Measurements from ENCODE around the gene ELK4.

Gene ELK4

GRCh38 chr1:205666372-205667166, 34.8 kb upstream of the ELK4 start:
- CTCF ChIA-PET = interaction anchor here (0.9 to 3.7 kb wide), 3 partner anchors 8 to 75 kb away, joined by 3 to 20 read pairs (median 4); no protein-coding TSS in a partner anchor
- POLR2A ChIA-PET = no interaction called here
- TF ChIP-seq ARNT (IDR thresholded peaks at IDR 0.05) (no peak), BHLHE40 (IDR thresholded peaks at IDR 0.05; ENCODE audit: borderline replicate concordance) (no peak), HDGF (IDR thresholded peaks at IDR 0.05; ENCODE audit: borderline replicate concordance) (no peak), CTBP1 (IDR thresholded peaks at IDR 0.05; ENCODE audit: borderline replicate concordance) (no peak), FOXM1 (IDR thresholded peaks at IDR 0.05; ENCODE audit: borderline replicate concordance) (no peak), NFRKB (IDR thresholded peaks at IDR 0.05) (no peak), FOXA1 (IDR thresholded peaks at IDR 0.05) (no peak), ELF4 (IDR thresholded peaks at IDR 0.05) (no peak), LEF1 (IDR thresholded peaks at IDR 0.05; ENCODE audit: borderline replicate concordance) (no peak), ZNF384 (IDR thresholded peaks at IDR 0.05) (no peak), FOXK2 (IDR thresholded peaks at IDR 0.05) (no peak), SP1 (IDR thresholded peaks at IDR 0.05) (no peak), SUZ12 (IDR thresholded peaks at IDR 0.05) (no peak), TARDBP (IDR thresholded peaks at IDR 0.05) (no peak), PKNOX1 (IDR thresholded peaks at IDR 0.05) (no peak), L3MBTL2 (conservative IDR thresholded peaks at IDR 0.05) (no peak)
- DNase-seq (ENCODE audit: extremely low spot score) = no peak

GRCh38 chr1:205665201-205666045, 33.6 kb upstream of the ELK4 start:
- ChIA-PET CTCF (interaction anchor here (0.9 kb wide), 1 partner anchor 7 kb away, joined by 4 read pairs; no protein-coding TSS in a partner anchor), POLR2A (no interaction called here)
- DNase-seq (ENCODE audit: extremely low spot score) = no peak
- TF ChIP-seq SP1 (IDR thresholded peaks at IDR 0.05) = no peak
- no peak for TF ChIP-seq SUZ12 (IDR thresholded peaks at IDR 0.05)
- no peak for TF ChIP-seq LEF1 (IDR thresholded peaks at IDR 0.05; ENCODE audit: borderline replicate concordance)
- no peak for TF ChIP-seq FOXM1 (IDR thresholded peaks at IDR 0.05; ENCODE audit: borderline replicate concordance)
- TF ChIP-seq HDGF (IDR thresholded peaks at IDR 0.05; ENCODE audit: borderline replicate concordance) = no peak
- TF ChIP-seq FOXK2 (IDR thresholded peaks at IDR 0.05) = no peak
- TF ChIP-seq ARNT (IDR thresholded peaks at IDR 0.05) = no peak
- TF ChIP-seq ZNF384 (IDR thresholded peaks at IDR 0.05) = no peak

- TF ChIP-seq ZNF384 (IDR thresholded peaks at IDR 0.05) = no peak
- ChIA-PET CTCF (no interaction called here), POLR2A (no interaction called here)
- no peak for DNase-seq (ENCODE audit: extremely low spot score)
Observed at GRCh38 chr1:205664399-205665017, 32.7 kb upstream of the ELK4 start.

GRCh38 chr1:205663286-205663936, 31.6 kb upstream of the ELK4 start:
- CTCF ChIA-PET = no interaction called here
- DNase-seq (ENCODE audit: extremely low spot score) = no peak
- POLR2A ChIA-PET = no interaction called here
- TF ChIP-seq SP1 (IDR thresholded peaks at IDR 0.05) (no peak), ARNT (IDR thresholded peaks at IDR 0.05) (no peak), HDGF (IDR thresholded peaks at IDR 0.05; ENCODE audit: borderline replicate concordance) (no peak), PKNOX1 (IDR thresholded peaks at IDR 0.05) (no peak)

GRCh38 chr1:205662791-205663190, 31.0 kb upstream of the ELK4 start:
- TF ChIP-seq NFRKB (IDR thresholded peaks at IDR 0.05) (no peak), ZNF384 (IDR thresholded peaks at IDR 0.05) (no peak), L3MBTL2 (conservative IDR thresholded peaks at IDR 0.05) (no peak), FOXM1 (IDR thresholded peaks at IDR 0.05; ENCODE audit: borderline replicate concordance) (no peak), HDGF (IDR thresholded peaks at IDR 0.05; ENCODE audit: borderline replicate concordance) (no peak), ELF4 (IDR thresholded peaks at IDR 0.05) (no peak), SP1 (IDR thresholded peaks at IDR 0.05) (no peak), BHLHE40 (IDR thresholded peaks at IDR 0.05; ENCODE audit: borderline replicate concordance) (no peak), SUZ12 (IDR thresholded peaks at IDR 0.05) (no peak)
- no peak for DNase-seq (ENCODE audit: extremely low spot score)
- ChIA-PET POLR2A (no interaction called here), CTCF (interaction anchor here (9.9 kb wide), 1 partner anchor 69 kb away, joined by 146 read pairs; no protein-coding TSS in a partner anchor)

- ChIA-PET POLR2A (no interaction called here), CTCF (interaction anchor here (5.0 to 9.9 kb wide), 2 partner anchors 48 to 69 kb away, joined by 82 to 146 read pairs; no protein-coding TSS in a partner anchor)
- no peak for TF ChIP-seq ELF4 (IDR thresholded peaks at IDR 0.05)
- TF ChIP-seq L3MBTL2 (conservative IDR thresholded peaks at IDR 0.05) = no peak
- TF ChIP-seq FOXK2 (IDR thresholded peaks at IDR 0.05) = no peak
- TF ChIP-seq LEF1 (IDR thresholded peaks at IDR 0.05; ENCODE audit: borderline replicate concordance) = no peak
- no peak for TF ChIP-seq CTBP1 (IDR thresholded peaks at IDR 0.05; ENCODE audit: borderline replicate concordance)
- TF ChIP-seq FOXM1 (IDR thresholded peaks at IDR 0.05; ENCODE audit: borderline replicate concordance) = no peak
- TF ChIP-seq TARDBP (IDR thresholded peaks at IDR 0.05) = no peak
- no peak for TF ChIP-seq BHLHE40 (IDR thresholded peaks at IDR 0.05; ENCODE audit: borderline replicate concordance)
- no peak for TF ChIP-seq NFRKB (IDR thresholded peaks at IDR 0.05)
- no peak for TF ChIP-seq PKNOX1 (IDR thresholded peaks at IDR 0.05)
- TF ChIP-seq ZNF384 (IDR thresholded peaks at IDR 0.05) = no peak
- TF ChIP-seq ARNT (IDR thresholded peaks at IDR 0.05) = no peak
- no peak for TF ChIP-seq HDGF (IDR thresholded peaks at IDR 0.05; ENCODE audit: borderline replicate concordance)
- TF ChIP-seq SP1 (IDR thresholded peaks at IDR 0.05) = no peak
- TF ChIP-seq FOXA1 (IDR thresholded peaks at IDR 0.05) = no peak
- no peak for DNase-seq (ENCODE audit: extremely low spot score)
Observed at GRCh38 chr1:205662135-205662738, 30.4 kb upstream of the ELK4 start.

All from HEK293T (cell line).